HEK293T (cell line): ENCODE measurements around the gene LENG9.

Experiments used
- BHLHE40 ChIP-seq: fragments of 450-650 bp; IDR thresholded peaks from 2 replicates; pipeline ENCODE4 v1.6.1; 2016; ENCODE audit warnings: mild to moderate bottlenecking, moderate library complexity, borderline replicate concordance
- ELF4 ChIP-seq: fragments of 450-650 bp; IDR thresholded peaks from 2 replicates; pipeline ENCODE4 v1.6.1; 2017; ENCODE audit warnings: antibody characterized with exemption
- FOXA1 ChIP-seq: fragments of 450-650 bp; IDR thresholded peaks from 2 replicates; pipeline ENCODE4 v1.6.1; 2016; ENCODE audit warnings: mild to moderate bottlenecking
- LEF1 ChIP-seq: fragments of 450-650 bp; IDR thresholded peaks from 2 replicates; pipeline ENCODE4 v1.6.1; 2017; ENCODE audit warnings: mild to moderate bottlenecking, borderline replicate concordance
- SP1 ChIP-seq: fragments of 450-650 bp; IDR thresholded peaks from 2 replicates; pipeline ENCODE4 v1.6.1; 2017
- TF ChIP-seq, protein P1 (sequence below): fragments of 450-650 bp; IDR thresholded peaks from 2 replicates; pipeline ENCODE4 v1.6.1; 2016

DNA sequence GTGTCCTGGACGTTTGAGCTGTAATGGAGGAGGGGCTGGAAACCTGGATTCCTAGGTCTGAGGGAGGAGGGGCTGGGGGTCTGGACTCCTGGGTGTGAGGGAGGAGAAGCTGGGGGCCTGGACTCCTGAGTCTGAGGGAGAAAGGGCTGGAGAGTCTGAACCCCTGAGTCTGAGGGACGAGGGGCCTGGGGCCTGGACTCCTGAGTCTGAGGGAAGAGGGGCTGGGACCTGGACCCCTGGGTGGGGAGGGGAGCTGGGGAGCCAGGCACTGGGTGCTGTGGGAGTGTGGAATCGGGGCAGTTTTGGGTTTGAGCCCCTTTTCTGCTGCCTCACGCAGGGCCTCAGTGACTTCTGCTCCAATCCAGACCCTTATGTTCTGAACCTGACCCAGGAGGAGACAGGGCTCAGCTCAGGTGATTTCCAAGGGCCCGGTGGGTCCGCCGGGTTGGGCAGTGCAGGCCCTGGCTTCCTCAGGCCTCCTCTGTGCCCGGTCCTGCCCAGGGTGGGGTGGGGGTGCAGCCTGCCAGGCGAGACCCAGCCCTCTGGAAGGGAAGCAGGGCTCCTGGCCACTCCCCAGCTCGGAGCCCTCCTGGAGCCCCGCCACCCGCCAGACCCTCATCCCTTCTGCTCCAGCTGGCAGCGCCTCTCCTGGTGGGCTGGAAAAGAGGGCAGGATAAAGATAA, 33.9 kb downstream of the LENG9 start:
- TF ChIP-seq FOXA1 (no peak), SP1 (no peak), ELF4 (no peak), BHLHE40 (no peak), LEF1 (no peak)
- TF ChIP-seq, protein P1, sequence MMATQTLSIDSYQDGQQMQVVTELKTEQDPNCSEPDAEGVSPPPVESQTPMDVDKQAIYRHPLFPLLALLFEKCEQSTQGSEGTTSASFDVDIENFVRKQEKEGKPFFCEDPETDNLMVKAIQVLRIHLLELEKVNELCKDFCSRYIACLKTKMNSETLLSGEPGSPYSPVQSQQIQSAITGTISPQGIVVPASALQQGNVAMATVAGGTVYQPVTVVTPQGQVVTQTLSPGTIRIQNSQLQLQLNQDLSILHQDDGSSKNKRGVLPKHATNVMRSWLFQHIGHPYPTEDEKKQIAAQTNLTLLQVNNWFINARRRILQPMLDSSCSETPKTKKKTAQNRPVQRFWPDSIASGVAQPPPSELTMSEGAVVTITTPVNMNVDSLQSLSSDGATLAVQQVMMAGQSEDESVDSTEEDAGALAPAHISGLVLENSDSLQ: no peak
